ENCODE data around the gene FAM53B.

Gene FAM53B

GRCh38 chr10:124644236-124644635 lies 99.9 kb downstream of the FAM53B start:
- CTCF ChIA-PET, result interaction anchor here (0.6 to 1.6 kb wide), 2 partner anchors 97 to 110 kb away, joined by 3 to 6 read pairs; no protein-coding TSS in a partner anchor
- Histone ChIP-seq H3K27ac (ENCODE audit: extremely low read depth, low read depth, low read length) (no peak overlapping the region), H3K9me3 (ENCODE audit: control insufficient read depth, insufficient read depth, low read depth, low read length) (no peaks in the 10 kb centered on the region), H3K36me3 (ENCODE audit: control insufficient read depth in 2 of 2, insufficient read depth in 1 of 2, low read length in 2 of 2) (peaks cover 0 to 6% of the 10 kb centered on the region in 2 experiments; a peak in 1 of 3 replicates), H3K4me3 (ENCODE audit: low read depth, low read length) (no peak overlapping the region), H3K4me1 (ENCODE audit: control insufficient read depth, insufficient read depth, low read length) (no peaks in the 10 kb centered on the region)
- no peak for TF ChIP-seq ZNF18 (tag by site-specific recombination; IDR thresholded peaks at IDR 0.05)
- TF ChIP-seq ZNF747 (tag by site-specific recombination; IDR thresholded peaks at IDR 0.05), result no peak
- no peak for TF ChIP-seq ZBTB8A (tag by site-specific recombination; IDR thresholded peaks at IDR 0.05)
- no peak for TF ChIP-seq SP7 (tag by site-specific recombination; IDR thresholded peaks at IDR 0.05)
- TF ChIP-seq ZNF23 (tag by site-specific recombination; IDR thresholded peaks at IDR 0.05; ENCODE audit: borderline replicate concordance), result no peak
- TF ChIP-seq ZNF335 (tag by site-specific recombination; conservative IDR thresholded peaks at IDR 0.05), result no peak
- no peak for TF ChIP-seq SETDB1 (IDR thresholded peaks at IDR 0.05; ENCODE audit: insufficient read length, low read length)
- TF ChIP-seq, protein P1, sequence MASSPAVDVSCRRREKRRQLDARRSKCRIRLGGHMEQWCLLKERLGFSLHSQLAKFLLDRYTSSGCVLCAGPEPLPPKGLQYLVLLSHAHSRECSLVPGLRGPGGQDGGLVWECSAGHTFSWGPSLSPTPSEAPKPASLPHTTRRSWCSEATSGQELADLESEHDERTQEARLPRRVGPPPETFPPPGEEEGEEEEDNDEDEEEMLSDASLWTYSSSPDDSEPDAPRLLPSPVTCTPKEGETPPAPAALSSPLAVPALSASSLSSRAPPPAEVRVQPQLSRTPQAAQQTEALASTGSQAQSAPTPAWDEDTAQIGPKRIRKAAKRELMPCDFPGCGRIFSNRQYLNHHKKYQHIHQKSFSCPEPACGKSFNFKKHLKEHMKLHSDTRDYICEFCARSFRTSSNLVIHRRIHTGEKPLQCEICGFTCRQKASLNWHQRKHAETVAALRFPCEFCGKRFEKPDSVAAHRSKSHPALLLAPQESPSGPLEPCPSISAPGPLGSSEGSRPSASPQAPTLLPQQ (tag by site-specific recombination; IDR thresholded peaks at IDR 0.05), result no peak
- TF ChIP-seq MZF1 (tag by site-specific recombination; IDR thresholded peaks at IDR 0.05; ENCODE audit: borderline replicate concordance), result no peak
- TF ChIP-seq ZNF341 (tag by site-specific recombination; IDR thresholded peaks at IDR 0.05; ENCODE audit: low read depth), result no peak
- no peak for TF ChIP-seq ZNF600 (tag by site-specific recombination; IDR thresholded peaks at IDR 0.05)
- no peak for TF ChIP-seq ZNF660 (tag by site-specific recombination; IDR thresholded peaks at IDR 0.05)
- no peak for TF ChIP-seq ZNF433 (tag by site-specific recombination; IDR thresholded peaks at IDR 0.05; ENCODE audit: low read depth)
- TF ChIP-seq ZSCAN23 (tag by site-specific recombination; IDR thresholded peaks at IDR 0.05), result no peak
- no peak for TF ChIP-seq BCL11A (tag by site-specific recombination; IDR thresholded peaks at IDR 0.05; ENCODE audit: low read depth)
- no peak for TF ChIP-seq IKZF3 (tag by site-specific recombination; IDR thresholded peaks at IDR 0.05)
- POLR2A ChIA-PET, result no interaction called here

DNA sequence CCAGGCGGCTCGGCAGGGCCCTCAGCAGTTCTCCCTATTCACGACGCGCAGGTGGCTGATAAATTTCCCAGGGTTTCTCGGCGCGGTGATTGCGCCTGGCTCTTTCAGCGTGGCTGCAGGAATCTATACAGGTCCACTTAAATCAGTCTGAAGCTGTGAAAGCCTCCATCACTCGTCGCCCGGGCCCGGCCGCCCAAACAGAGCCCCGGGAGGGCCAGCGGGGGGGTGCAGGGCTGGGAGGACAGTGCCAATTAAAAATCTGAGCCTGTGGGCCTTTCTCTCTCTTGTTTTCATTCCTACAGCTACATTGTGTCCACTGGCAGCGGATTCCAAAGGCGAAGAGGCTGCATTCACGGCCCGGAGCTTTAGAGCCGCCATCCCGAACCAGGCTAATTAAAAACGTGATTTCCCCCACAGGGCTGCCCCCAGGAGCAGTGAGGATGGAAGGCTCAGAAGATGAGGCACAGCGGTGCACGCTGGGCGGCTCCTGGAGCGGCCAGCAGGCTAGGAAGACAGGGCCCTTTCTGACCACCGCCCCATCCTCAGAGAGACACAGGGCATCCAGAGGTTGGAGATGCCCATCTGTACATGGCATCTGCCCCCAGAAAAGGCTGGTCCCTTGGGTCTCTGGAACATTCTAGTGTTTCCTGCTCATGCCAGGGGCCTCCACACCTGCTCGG lies 100.7 kb downstream of the FAM53B start:
- ChIA-PET CTCF (interaction anchor here (0.6 kb wide), 1 partner anchor 191 kb away, joined by 4 read pairs; no protein-coding TSS in a partner anchor), POLR2A (no interaction called here)
- Histone ChIP-seq H3K27ac (ENCODE audit: extremely low read depth, low read depth, low read length) (no peak overlapping the region), H3K4me3 (ENCODE audit: low read depth, low read length) (no peak overlapping the region), H3K36me3 (ENCODE audit: control insufficient read depth in 2 of 2, insufficient read depth in 1 of 2, low read length in 2 of 2) (peaks cover 0 to 6% of the 10 kb centered on the region in 2 experiments; a peak in 1 of 3 replicates), H3K9me3 (ENCODE audit: control insufficient read depth, insufficient read depth, low read depth, low read length) (no peaks in the 10 kb centered on the region), H3K4me1 (ENCODE audit: control insufficient read depth, insufficient read depth, low read length) (no peaks in the 10 kb centered on the region)
- TF ChIP-seq, protein P2, sequence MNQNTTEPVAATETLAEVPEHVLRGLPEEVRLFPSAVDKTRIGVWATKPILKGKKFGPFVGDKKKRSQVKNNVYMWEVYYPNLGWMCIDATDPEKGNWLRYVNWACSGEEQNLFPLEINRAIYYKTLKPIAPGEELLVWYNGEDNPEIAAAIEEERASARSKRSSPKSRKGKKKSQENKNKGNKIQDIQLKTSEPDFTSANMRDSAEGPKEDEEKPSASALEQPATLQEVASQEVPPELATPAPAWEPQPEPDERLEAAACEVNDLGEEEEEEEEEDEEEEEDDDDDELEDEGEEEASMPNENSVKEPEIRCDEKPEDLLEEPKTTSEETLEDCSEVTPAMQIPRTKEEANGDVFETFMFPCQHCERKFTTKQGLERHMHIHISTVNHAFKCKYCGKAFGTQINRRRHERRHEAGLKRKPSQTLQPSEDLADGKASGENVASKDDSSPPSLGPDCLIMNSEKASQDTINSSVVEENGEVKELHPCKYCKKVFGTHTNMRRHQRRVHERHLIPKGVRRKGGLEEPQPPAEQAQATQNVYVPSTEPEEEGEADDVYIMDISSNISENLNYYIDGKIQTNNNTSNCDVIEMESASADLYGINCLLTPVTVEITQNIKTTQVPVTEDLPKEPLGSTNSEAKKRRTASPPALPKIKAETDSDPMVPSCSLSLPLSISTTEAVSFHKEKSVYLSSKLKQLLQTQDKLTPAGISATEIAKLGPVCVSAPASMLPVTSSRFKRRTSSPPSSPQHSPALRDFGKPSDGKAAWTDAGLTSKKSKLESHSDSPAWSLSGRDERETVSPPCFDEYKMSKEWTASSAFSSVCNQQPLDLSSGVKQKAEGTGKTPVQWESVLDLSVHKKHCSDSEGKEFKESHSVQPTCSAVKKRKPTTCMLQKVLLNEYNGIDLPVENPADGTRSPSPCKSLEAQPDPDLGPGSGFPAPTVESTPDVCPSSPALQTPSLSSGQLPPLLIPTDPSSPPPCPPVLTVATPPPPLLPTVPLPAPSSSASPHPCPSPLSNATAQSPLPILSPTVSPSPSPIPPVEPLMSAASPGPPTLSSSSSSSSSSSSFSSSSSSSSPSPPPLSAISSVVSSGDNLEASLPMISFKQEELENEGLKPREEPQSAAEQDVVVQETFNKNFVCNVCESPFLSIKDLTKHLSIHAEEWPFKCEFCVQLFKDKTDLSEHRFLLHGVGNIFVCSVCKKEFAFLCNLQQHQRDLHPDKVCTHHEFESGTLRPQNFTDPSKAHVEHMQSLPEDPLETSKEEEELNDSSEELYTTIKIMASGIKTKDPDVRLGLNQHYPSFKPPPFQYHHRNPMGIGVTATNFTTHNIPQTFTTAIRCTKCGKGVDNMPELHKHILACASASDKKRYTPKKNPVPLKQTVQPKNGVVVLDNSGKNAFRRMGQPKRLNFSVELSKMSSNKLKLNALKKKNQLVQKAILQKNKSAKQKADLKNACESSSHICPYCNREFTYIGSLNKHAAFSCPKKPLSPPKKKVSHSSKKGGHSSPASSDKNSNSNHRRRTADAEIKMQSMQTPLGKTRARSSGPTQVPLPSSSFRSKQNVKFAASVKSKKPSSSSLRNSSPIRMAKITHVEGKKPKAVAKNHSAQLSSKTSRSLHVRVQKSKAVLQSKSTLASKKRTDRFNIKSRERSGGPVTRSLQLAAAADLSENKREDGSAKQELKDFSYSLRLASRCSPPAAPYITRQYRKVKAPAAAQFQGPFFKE (tag by site-specific recombination; IDR thresholded peaks at IDR 0.05; ENCODE audit: borderline replicate concordance), result no peak
- TF ChIP-seq ZXDB (tag by site-specific recombination; IDR thresholded peaks at IDR 0.05) (no peak), ZNF530 (tag by site-specific recombination; IDR thresholded peaks at IDR 0.05; ENCODE audit: low read depth) (no peak), ZNF529 (tag by site-specific recombination; IDR thresholded peaks at IDR 0.05; ENCODE audit: insufficient replicate concordance) (no peak), RBAK (tag by site-specific recombination; IDR thresholded peaks at IDR 0.05) (no peak), REPIN1 (tag by site-specific recombination; IDR thresholded peaks at IDR 0.05; ENCODE audit: low read depth) (no peak), ZNF302 (tag by site-specific recombination; IDR thresholded peaks at IDR 0.05; ENCODE audit: low read depth) (no peak)
- TF ChIP-seq, protein P3, sequence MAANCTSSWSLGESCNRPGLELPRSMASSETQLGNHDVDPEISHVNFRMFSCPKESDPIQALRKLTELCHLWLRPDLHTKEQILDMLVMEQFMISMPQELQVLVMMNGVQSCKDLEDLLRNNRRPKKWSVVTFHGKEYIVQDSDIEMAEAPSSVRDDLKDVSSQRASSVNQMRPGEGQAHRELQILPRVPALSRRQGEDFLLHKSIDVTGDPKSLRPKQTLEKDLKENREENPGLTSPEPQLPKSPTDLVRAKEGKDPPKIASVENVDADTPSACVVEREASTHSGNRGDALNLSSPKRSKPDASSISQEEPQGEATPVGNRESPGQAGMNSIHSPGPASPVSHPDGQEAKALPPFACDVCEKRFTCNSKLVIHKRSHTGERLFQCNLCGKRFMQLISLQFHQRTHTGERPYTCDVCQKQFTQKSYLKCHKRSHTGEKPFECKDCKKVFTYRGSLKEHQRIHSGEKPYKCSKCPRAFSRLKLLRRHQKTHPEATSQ (tag by site-specific recombination; IDR thresholded peaks at IDR 0.05), result no peak
